Ascending aorta (tissue), 2 donors: ENCODE data around the gene CHIA. TPM values are rescaled to one million over a fixed set of nuclear protein-coding genes. Genes with fewer than 3 reads are reported as not detected.
"Not testable (repeated sequence)": the region's sequence is repeated elsewhere in the genome, so short reads cannot be mapped to it uniquely, and the experiment has no call there.

ENCODE experiments used
- DNase-seq, 2 donors: peaks; one replicate each; pipeline ENCODE4 v3.0.0-alpha.2; 2019; ENCODE audit warnings: low spot score in 2 of 2
- H3K27ac ChIP-seq, 2 donors: fragments of 200-600 bp; sonication (generic); one replicate each; pipeline ENCODE4 v1.5.1; 2016 to 2017; ENCODE audit warnings: mild to moderate bottlenecking in 1 of 2
- H3K27me3 ChIP-seq: fragments of 200-600 bp; sonication (generic); one replicate; pipeline ENCODE4 v1.5.1; 2017
- H3K36me3 ChIP-seq, 2 donors: fragments of 200-600 bp; sonication (generic); one replicate each; pipeline ENCODE4 v1.5.1; 2016
- H3K4me1 ChIP-seq, 2 donors: fragments of 200-600 bp; sonication (generic); one replicate each; pipeline ENCODE4 v1.5.1; 2016 to 2017; ENCODE audit warnings: mild to moderate bottlenecking in 1 of 2
- H3K4me3 ChIP-seq, 2 donors: fragments of 200-600 bp; sonication (generic); one replicate each; pipeline ENCODE4 v1.5.1; 2016 to 2017; ENCODE audit warnings: mild to moderate bottlenecking in 1 of 2
- H3K9me3 ChIP-seq, 2 donors: fragments of 200-600 bp; sonication (generic); one replicate each; pipeline ENCODE4 v1.5.1; 2016
- CTCF ChIP-seq, 3 experiments: fragments of 200-600 bp in 2 of 3; fragments of 450-650 bp in 1 of 3; sonication (generic) in 2 of 3; IDR thresholded peaks; one replicate each; pipeline ENCODE4 v1.5.1; 2016 to 2019; ENCODE audit warnings: antibody characterized with exemption in 3 of 3, mild to moderate bottlenecking in 1 of 3, moderate library complexity in 1 of 3
- intact Hi-C: fragments of 100-400 bp; cut with DNase I; formaldehyde crosslinking; loops from one replicate; pipeline ENCODE4 v1.15.1; 2023
- total RNA-seq: library from RNA; depleted of rRNA; stranded (reverse); fragments of >200 nt; gene quantifications from one replicate; pipeline ENCODE4 v1.1.0, GENCODE V29; 2016

Gene CHIA
- total RNA-seq, 1 donor from 2014 or later = not detected

GRCh38 chr1:111334169-111334568, 43.5 kb downstream of the CHIA start:
- intact Hi-C loops = no loop called here
- Histone ChIP-seq H3K9me3 (peaks cover 0 to under 1% of the 10 kb centered on the region in 2 donors), H3K4me1 (no peaks in the 10 kb centered on the region), H3K4me3 (no peak overlapping the region), H3K36me3 (no peaks in the 10 kb centered on the region), H3K27ac (no peak overlapping the region), H3K27me3 (no peaks in the 10 kb centered on the region)
- TF ChIP-seq CTCF (IDR thresholded peaks at IDR 0.05) = no peak
- DNase-seq = no peak

DNA sequence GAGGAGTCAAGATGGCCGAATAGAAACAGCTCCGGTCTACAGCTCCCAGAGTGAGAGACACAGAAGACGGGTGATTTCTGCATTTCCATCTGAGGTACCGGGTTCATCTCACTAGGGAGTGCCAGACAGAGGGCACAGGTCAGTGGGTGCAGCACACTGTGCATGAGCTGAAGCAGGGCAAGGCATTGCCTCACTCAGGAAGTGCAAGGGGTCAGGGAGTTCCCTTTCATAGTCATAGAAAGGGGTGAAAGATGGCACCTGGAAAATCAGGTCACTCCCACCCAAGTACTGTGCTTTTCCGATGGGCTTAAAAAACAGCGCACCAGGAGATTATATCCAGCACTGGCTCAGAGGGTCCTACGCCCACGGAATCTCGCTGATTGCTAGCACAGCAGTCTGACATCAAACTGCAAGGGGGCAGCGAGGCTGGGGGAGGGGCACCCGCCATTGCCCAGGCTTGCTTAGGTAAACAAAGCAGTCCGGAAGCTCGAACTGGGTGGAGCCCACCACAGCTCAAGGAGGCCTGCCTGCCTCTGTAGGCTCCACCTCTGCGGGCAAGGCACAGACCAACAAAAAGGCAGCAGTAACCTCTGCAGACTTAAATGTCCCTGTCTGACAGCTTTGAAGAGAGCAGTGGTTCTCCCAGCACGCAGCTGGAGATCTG, 44.7 kb downstream of the CHIA start:
- DNase-seq, intact Hi-C loops, H3K27me3 ChIP-seq, H3K36me3 ChIP-seq, H3K4me3 ChIP-seq, H3K4me1 ChIP-seq, H3K9me3 ChIP-seq, H3K27ac ChIP-seq: not testable (repeated sequence)

GRCh38 chr1:111338849-111339248, 48.2 kb downstream of the CHIA start:
- H3K4me3 ChIP-seq, H3K27me3 ChIP-seq, intact Hi-C loops, DNase-seq, H3K27ac ChIP-seq, H3K36me3 ChIP-seq, H3K9me3 ChIP-seq, H3K4me1 ChIP-seq: not testable (repeated sequence)

DNA sequence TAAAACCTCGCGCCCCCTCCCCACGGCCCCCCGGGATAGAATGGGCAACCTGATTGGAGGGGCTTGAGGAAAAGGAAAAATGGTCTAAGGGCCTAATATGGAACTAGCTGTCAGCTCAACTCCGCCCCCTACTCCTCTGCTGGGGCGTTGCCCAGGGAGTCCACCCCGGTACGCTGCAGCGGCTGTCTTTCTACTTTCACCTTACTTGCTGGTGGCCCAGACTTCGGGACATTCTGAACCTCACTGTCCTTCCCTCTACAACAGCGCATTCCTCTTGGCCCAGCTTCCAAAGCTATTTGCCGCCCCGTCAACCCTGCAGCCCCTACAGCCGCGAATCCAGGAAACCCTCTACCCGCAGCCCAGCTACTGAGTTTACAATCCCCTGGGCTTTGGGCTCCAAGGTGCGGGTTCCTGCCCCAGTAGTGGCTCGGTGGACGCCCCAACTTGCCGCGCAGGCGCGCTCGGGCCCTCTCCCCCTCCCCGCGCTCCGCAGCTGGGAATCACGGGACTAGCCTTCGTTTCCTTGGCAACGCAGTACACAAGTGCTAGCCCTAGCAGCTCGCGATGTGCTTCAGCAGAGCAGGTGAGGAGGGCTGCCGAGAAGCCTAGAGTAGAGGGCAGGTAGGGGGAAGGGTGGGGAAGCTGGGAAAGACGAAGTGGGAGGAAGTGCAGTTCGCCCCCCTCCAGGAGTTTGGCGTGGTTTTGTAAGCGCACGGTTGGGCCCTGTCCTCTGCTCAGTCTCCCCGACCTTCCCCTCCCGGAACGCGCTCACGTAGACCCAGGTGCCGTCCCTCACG, 55.6 kb downstream of the CHIA start:
- Histone ChIP-seq H3K36me3 (no peaks in the 10 kb centered on the region), H3K4me1 (no peaks in the 10 kb centered on the region), H3K4me3 (peak overlapping the region; percentile 67 to 75), H3K27ac (no peak overlapping the region), H3K9me3 (no peaks in the 10 kb centered on the region), H3K27me3 (no peaks in the 10 kb centered on the region)
- DNase-seq = peak; percentile 51 to 85
- intact Hi-C loops = no loop called here
- TF ChIP-seq CTCF (IDR thresholded peaks at IDR 0.05) = peak in 1 of 3 experiments; percentile 5

- no peak overlapping the region for H3K27ac ChIP-seq
- intact Hi-C loops = no loop called here
- no peak for DNase-seq
Measured at GRCh38 chr1:111347026-111347425, 56.4 kb downstream of the CHIA start.

GRCh38 chr1:111351700-111352099, 61.0 kb downstream of the CHIA start:
- Histone ChIP-seq H3K4me3 (no peak overlapping the region), H3K36me3 (no peaks in the 10 kb centered on the region), H3K4me1 (no peaks in the 10 kb centered on the region), H3K9me3 (no peaks in the 10 kb centered on the region), H3K27ac (no peak overlapping the region), H3K27me3 (no peaks in the 10 kb centered on the region)
- no peak for TF ChIP-seq CTCF (IDR thresholded peaks at IDR 0.05)
- DNase-seq = no peak
- intact Hi-C loops = no loop called here

More at GRCh38 chr1:111347026-111347425, 56.4 kb downstream of the CHIA start:
- Histone ChIP-seq H3K36me3 (no peaks in the 10 kb centered on the region), H3K4me3 (peak overlapping the region in 1 of 2 donors; percentile 75), H3K9me3 (no peaks in the 10 kb centered on the region), H3K27me3 (no peaks in the 10 kb centered on the region), H3K4me1 (no peaks in the 10 kb centered on the region)
- TF ChIP-seq CTCF (IDR thresholded peaks at IDR 0.05) = no peak
